SK-N-SH (cell line): ENCODE measurements around the gene RPS6KC1. TPM values are rescaled to one million over a fixed set of nuclear protein-coding genes. Genes with fewer than 3 reads are reported as not detected.

Experiments used
- CTCF ChIA-PET: fragments of 300-600, 350-600 bp; formaldehyde crosslinking; extraction: SDS; loops from one replicate; lab custom pipeline; 2021; lab: Yijun Ruan, JAX
- POLR2A ChIA-PET: fragments of 350-600 bp; sonication (Branson Sonifier 250); formaldehyde crosslinking; extraction: SDS; loops from one replicate; lab custom pipeline; 2020; ENCODE audit warnings: antibody characterized with exemption, inconsistent platforms; lab: Yijun Ruan, JAX
- DNase-seq: peaks from one replicate; pipeline ENCODE4 v3.0.0; 2012
- H2AFZ ChIP-seq: fragments of 200-600 bp; sonication (generic); 2 replicates; pipeline ENCODE4 v1.8.1; 2016; ENCODE audit warnings: antibody characterized with exemption, mild to moderate bottlenecking, low read depth
- H3F3A ChIP-seq: fragments of 200-600 bp; sonication (generic); replicated peaks from 2 replicates; pipeline ENCODE3; 2016; ENCODE audit warnings: antibody characterized with exemption, mild to moderate bottlenecking; ENCODE audit not compliant: insufficient read depth
- H3K27ac ChIP-seq, 2 experiments: fragments of 200-500 bp in 1 of 2; fragments of 200-600 bp in 1 of 2; sonication (Bioruptor generic) in 1 of 2; sonication (generic), shearing (Covaris generic) in 1 of 2; 2 replicates each; pipeline versions ENCODE4 v1.5.1 to v1.6.1; 2014 to 2016; ENCODE audit warnings: low read depth in 2 of 2, inconsistent platforms in 1 of 2, low read length in 1 of 2, mild to moderate bottlenecking in 1 of 2, mixed read lengths in 1 of 2
- H3K27me3 ChIP-seq: fragments of 200-600 bp; sonication (generic), shearing (Covaris generic); 2 replicates; pipeline ENCODE4 v1.6.1; 2016; ENCODE audit warnings: mixed run types; ENCODE audit not compliant: insufficient read depth
- H3K36me3 ChIP-seq, 2 experiments: fragments of 200-500 bp in 1 of 2; fragments of 200-600 bp in 1 of 2; sonication (Bioruptor generic) in 1 of 2; sonication (generic) in 1 of 2; replicated peaks in 1 of 2; 2 replicates each; pipeline versions ENCODE3 to v1.5.1; 2014 to 2016; ENCODE audit warnings: low read length in 1 of 2, mild to moderate bottlenecking in 1 of 2; ENCODE audit not compliant: insufficient read depth in 2 of 2, control insufficient read depth in 1 of 2
- H3K4me1 ChIP-seq, 2 experiments: fragments of 200-500 bp in 1 of 2; fragments of 200-600 bp in 1 of 2; sonication (Bioruptor generic) in 1 of 2; sonication (generic), shearing (Covaris generic) in 1 of 2; 2 replicates each; pipeline versions ENCODE4 v1.5.1 to v1.6.1; 2014 to 2016; ENCODE audit warnings: low read depth in 1 of 2, low read length in 1 of 2, mixed run types in 1 of 2; ENCODE audit not compliant: insufficient read depth in 2 of 2, control insufficient read depth in 1 of 2
- H3K4me2 ChIP-seq: fragments of 200-600 bp; sonication (generic), shearing (Covaris generic); 2 replicates; pipeline ENCODE4 v1.6.1; 2017; ENCODE audit warnings: mixed run types
- H3K4me3 ChIP-seq, 2 experiments: fragments of 200-500 bp in 1 of 2; fragments of 200-600 bp in 1 of 2; sonication (Bioruptor generic) in 1 of 2; sonication (generic), shearing (Covaris generic) in 1 of 2; 2 replicates each; pipeline versions ENCODE4 v1.5.1 to v1.8.1; 2014 to 2016; ENCODE audit warnings: low read depth in 2 of 2, inconsistent platforms in 1 of 2, low read length in 1 of 2, mild to moderate bottlenecking in 1 of 2, mixed read lengths in 1 of 2, moderate library complexity in 1 of 2
- H3K79me2 ChIP-seq: fragments of 200-600 bp; sonication (generic); 2 replicates; pipeline ENCODE4 v1.8.1; 2017; ENCODE audit warnings: mild to moderate bottlenecking; ENCODE audit not compliant: insufficient read depth
- H3K9ac ChIP-seq: fragments of 200-600 bp; sonication (generic); 2 replicates; pipeline ENCODE4 v1.6.1; 2017; ENCODE audit warnings: mixed run types
- H3K9me2 ChIP-seq: fragments of 200-600 bp; sonication (generic); 2 replicates; pipeline ENCODE4 v1.6.1; 2017; ENCODE audit warnings: mixed run types
- H3K9me3 ChIP-seq: fragments of 200-600 bp; sonication (generic); 2 replicates; pipeline ENCODE4 v1.6.1; 2017; ENCODE audit warnings: mixed run types, mild to moderate bottlenecking, moderate library complexity
- H4K20me1 ChIP-seq: fragments of 200-600 bp; sonication (generic); 2 replicates; pipeline ENCODE4 v1.6.1; 2017; ENCODE audit warnings: mild to moderate bottlenecking, mixed run types; ENCODE audit not compliant: insufficient read depth
- CTCF ChIP-seq: fragments of 200-600 bp; sonication (generic); IDR thresholded peaks from 2 replicates; pipeline ENCODE4 v1.6.1; 2017; ENCODE audit warnings: antibody characterized with exemption, mild to moderate bottlenecking, moderate library complexity
- ELF1 ChIP-seq: IDR thresholded peaks from 2 replicates; pipeline ENCODE4 v1.4.0; 2012
- EP300 ChIP-seq, 2 experiments: IDR thresholded peaks; 2 replicates each; pipeline versions ENCODE4 v1.4.0 to v1.6.1; 2012; ENCODE audit warnings: borderline replicate concordance in 1 of 2, low read depth in 1 of 2, low read length in 1 of 2
- EZH2phosphoT487 ChIP-seq: fragments of 200-600 bp; sonication (generic); IDR thresholded peaks from 2 replicates; pipeline ENCODE4 v1.6.1; 2017; ENCODE audit warnings: low read depth, mixed run types, mild to moderate bottlenecking, antibody characterized with exemption, moderate library complexity, borderline replicate concordance
- FOXJ3 ChIP-seq: sonication (generic); formaldehyde crosslinking; IDR thresholded peaks from 2 replicates; pipeline ENCODE4 v1.5.1; 2020; ENCODE audit warnings: mild to moderate bottlenecking, missing genetic modification reagents
- FOXM1 ChIP-seq: IDR thresholded peaks from 2 replicates; pipeline ENCODE4 v1.4.0; 2012; ENCODE audit warnings: low read depth, mild to moderate bottlenecking
- GATA2 ChIP-seq: sonication (generic); formaldehyde crosslinking; IDR thresholded peaks from 2 replicates; pipeline ENCODE4 v1.5.0; 2020; ENCODE audit warnings: mild to moderate bottlenecking, missing genetic modification reagents
- JUND ChIP-seq: IDR thresholded peaks from 2 replicates; pipeline ENCODE4 v1.4.0; 2012
- NFIC ChIP-seq: IDR thresholded peaks from 2 replicates; pipeline ENCODE4 v1.4.0; 2012; ENCODE audit warnings: borderline replicate concordance
- POLR2AphosphoS5 ChIP-seq: IDR thresholded peaks from 2 replicates; pipeline ENCODE4 v1.6.1; 2012; ENCODE audit warnings: low read depth, low read length
- RAD21 ChIP-seq: IDR thresholded peaks from 2 replicates; pipeline ENCODE4 v1.6.1; 2012; ENCODE audit warnings: mild to moderate bottlenecking, low read length
- RXRA ChIP-seq: IDR thresholded peaks from 2 replicates; pipeline ENCODE4 v1.4.0; 2012; ENCODE audit warnings: low read depth, mild to moderate bottlenecking, borderline replicate concordance
- TCF12 ChIP-seq: IDR thresholded peaks from 2 replicates; pipeline ENCODE4 v1.4.0; 2012
- YY1 ChIP-seq: IDR thresholded peaks from 2 replicates; pipeline ENCODE4 v1.4.0; 2012; ENCODE audit warnings: low read depth, mild to moderate bottlenecking
- WGBS: methylation state at CpG from one replicate; pipeline ENCODE4 v1.1.6; 2017; ENCODE audit warnings: low lambda C conversion rate; 5-methylcytosine and 5-hydroxymethylcytosine counted together
- polyA plus RNA-seq, 3 experiments: library from polyadenylated mRNA; depleted of rRNA; stranded (reverse); fragments of >200 nt; gene quantifications; 2 replicates each; pipeline ENCODE4 v1.2.3, GENCODE V29; 2012
- TF ChIP-seq, protein P1 (sequence below): IDR thresholded peaks from 2 replicates; pipeline ENCODE4 v1.6.1; 2012; ENCODE audit warnings: mild to moderate bottlenecking, low read depth, low read length, moderate library complexity
- TF ChIP-seq, protein P2 (sequence below): fragments of 150-350 bp; IDR thresholded peaks from 2 replicates; pipeline ENCODE4 v1.6.1; 2017; ENCODE audit warnings: antibody characterized with exemption, low read length, low read depth, borderline replicate concordance
- TF ChIP-seq, protein P3 (sequence below): fragments of 150-350 bp; IDR thresholded peaks from 2 replicates; pipeline ENCODE4 v1.6.1; 2016; ENCODE audit warnings: mild to moderate bottlenecking, low read depth, low read length
- TF ChIP-seq, protein P4 (sequence below): IDR thresholded peaks from 2 replicates; pipeline ENCODE4 v1.4.0; 2012; ENCODE audit warnings: low read depth, borderline replicate concordance
- TF ChIP-seq, protein P5 (sequence below): IDR thresholded peaks from 2 replicates; pipeline ENCODE4 v1.4.0; 2012; ENCODE audit warnings: low read depth, borderline replicate concordance

RPS6KC1 gene
- polyA plus RNA-seq, 1 of the 3 experiments (the other 2 are of a cell fraction) = 7.8 TPM

DNA sequence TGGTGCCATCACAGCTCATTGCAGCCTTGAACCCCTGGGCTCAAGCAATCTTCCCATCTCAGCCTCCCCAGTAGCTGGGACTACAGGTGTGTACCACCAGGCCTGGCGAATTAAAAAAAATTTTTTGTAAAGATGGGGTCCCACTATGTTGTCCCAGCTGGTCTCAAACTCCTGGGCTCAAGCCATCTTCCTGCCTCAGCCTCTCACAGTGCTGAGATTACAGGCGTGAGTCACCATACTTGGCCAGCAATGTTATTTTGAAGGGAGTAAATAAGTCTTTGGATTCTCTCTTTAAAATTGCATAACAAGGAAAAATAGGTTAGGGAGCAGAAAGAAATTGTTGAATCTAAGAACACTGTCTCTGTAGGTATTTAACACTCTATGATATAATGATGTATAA lies 111.3 kb downstream of the RPS6KC1 start:
- ChIA-PET POLR2A (no interaction called here), CTCF (no interaction called here)
- Histone ChIP-seq H3K27ac (no peak overlapping the region), H3K9me2 (no peaks in the 10 kb centered on the region), H3K27me3 (no peaks in the 10 kb centered on the region), H4K20me1 (no peaks in the 10 kb centered on the region), H3K4me1 (no peaks in the 10 kb centered on the region), H3K4me3 (no peak overlapping the region), H3F3A (peaks cover 6% of the 10 kb centered on the region), H3K4me2 (no peak overlapping the region), H2AFZ (no peak overlapping the region), H3K9me3 (no peaks in the 10 kb centered on the region), H3K36me3 (peaks cover 3 to 16% of the 10 kb centered on the region in 2 experiments), H3K9ac (no peak overlapping the region), H3K79me2 (peaks cover 2% of the 10 kb centered on the region; the same call in 1 of the 2 replicates)
- WGBS = 95% methylated on average over 2 of the region's 2 CpGs
- DNase-seq = no peak
- TF ChIP-seq EZH2phosphoT487 (no peak), FOXM1 (no peak), POLR2AphosphoS5 (no peak), GATA2 (CRISPR knock-in tag) (no peak), CTCF (no peak), TCF12 (no peak), ELF1 (no peak), FOXJ3 (CRISPR knock-in tag) (no peak), EP300 (IDR thresholded peaks at IDR 0.05; ENCODE audit: borderline replicate concordance in 1 of 2, low read depth in 1 of 2, low read length in 1 of 2) (no peak), JUND (no peak), RAD21 (no peak), YY1 (no peak), RXRA (no peak), NFIC (no peak)
- TF ChIP-seq, protein P1, sequence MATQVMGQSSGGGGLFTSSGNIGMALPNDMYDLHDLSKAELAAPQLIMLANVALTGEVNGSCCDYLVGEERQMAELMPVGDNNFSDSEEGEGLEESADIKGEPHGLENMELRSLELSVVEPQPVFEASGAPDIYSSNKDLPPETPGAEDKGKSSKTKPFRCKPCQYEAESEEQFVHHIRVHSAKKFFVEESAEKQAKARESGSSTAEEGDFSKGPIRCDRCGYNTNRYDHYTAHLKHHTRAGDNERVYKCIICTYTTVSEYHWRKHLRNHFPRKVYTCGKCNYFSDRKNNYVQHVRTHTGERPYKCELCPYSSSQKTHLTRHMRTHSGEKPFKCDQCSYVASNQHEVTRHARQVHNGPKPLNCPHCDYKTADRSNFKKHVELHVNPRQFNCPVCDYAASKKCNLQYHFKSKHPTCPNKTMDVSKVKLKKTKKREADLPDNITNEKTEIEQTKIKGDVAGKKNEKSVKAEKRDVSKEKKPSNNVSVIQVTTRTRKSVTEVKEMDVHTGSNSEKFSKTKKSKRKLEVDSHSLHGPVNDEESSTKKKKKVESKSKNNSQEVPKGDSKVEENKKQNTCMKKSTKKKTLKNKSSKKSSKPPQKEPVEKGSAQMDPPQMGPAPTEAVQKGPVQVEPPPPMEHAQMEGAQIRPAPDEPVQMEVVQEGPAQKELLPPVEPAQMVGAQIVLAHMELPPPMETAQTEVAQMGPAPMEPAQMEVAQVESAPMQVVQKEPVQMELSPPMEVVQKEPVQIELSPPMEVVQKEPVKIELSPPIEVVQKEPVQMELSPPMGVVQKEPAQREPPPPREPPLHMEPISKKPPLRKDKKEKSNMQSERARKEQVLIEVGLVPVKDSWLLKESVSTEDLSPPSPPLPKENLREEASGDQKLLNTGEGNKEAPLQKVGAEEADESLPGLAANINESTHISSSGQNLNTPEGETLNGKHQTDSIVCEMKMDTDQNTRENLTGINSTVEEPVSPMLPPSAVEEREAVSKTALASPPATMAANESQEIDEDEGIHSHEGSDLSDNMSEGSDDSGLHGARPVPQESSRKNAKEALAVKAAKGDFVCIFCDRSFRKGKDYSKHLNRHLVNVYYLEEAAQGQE = no peak
- TF ChIP-seq, protein P2, sequence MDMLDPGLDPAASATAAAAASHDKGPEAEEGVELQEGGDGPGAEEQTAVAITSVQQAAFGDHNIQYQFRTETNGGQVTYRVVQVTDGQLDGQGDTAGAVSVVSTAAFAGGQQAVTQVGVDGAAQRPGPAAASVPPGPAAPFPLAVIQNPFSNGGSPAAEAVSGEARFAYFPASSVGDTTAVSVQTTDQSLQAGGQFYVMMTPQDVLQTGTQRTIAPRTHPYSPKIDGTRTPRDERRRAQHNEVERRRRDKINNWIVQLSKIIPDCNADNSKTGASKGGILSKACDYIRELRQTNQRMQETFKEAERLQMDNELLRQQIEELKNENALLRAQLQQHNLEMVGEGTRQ = no peak
- TF ChIP-seq, protein P3, sequence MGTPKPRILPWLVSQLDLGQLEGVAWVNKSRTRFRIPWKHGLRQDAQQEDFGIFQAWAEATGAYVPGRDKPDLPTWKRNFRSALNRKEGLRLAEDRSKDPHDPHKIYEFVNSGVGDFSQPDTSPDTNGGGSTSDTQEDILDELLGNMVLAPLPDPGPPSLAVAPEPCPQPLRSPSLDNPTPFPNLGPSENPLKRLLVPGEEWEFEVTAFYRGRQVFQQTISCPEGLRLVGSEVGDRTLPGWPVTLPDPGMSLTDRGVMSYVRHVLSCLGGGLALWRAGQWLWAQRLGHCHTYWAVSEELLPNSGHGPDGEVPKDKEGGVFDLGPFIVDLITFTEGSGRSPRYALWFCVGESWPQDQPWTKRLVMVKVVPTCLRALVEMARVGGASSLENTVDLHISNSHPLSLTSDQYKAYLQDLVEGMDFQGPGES = no peak
- TF ChIP-seq, protein P4, sequence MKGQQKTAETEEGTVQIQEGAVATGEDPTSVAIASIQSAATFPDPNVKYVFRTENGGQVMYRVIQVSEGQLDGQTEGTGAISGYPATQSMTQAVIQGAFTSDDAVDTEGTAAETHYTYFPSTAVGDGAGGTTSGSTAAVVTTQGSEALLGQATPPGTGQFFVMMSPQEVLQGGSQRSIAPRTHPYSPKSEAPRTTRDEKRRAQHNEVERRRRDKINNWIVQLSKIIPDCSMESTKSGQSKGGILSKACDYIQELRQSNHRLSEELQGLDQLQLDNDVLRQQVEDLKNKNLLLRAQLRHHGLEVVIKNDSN = no peak
- TF ChIP-seq, protein P5, sequence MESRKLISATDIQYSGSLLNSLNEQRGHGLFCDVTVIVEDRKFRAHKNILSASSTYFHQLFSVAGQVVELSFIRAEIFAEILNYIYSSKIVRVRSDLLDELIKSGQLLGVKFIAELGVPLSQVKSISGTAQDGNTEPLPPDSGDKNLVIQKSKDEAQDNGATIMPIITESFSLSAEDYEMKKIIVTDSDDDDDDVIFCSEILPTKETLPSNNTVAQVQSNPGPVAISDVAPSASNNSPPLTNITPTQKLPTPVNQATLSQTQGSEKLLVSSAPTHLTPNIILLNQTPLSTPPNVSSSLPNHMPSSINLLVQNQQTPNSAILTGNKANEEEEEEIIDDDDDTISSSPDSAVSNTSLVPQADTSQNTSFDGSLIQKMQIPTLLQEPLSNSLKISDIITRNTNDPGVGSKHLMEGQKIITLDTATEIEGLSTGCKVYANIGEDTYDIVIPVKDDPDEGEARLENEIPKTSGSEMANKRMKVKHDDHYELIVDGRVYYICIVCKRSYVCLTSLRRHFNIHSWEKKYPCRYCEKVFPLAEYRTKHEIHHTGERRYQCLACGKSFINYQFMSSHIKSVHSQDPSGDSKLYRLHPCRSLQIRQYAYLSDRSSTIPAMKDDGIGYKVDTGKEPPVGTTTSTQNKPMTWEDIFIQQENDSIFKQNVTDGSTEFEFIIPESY = no peak
